ENCODE measurements around the gene RGL1.
"Not testable (repeated sequence)": the region's sequence is repeated elsewhere in the genome, so short reads cannot be mapped to it uniquely, and the experiment has no call there.

The RGL1 gene

GRCh38 chr1:183785921-183786320, 19.0 kb upstream of the RGL1 start:
- H2BK5ac ChIP-seq (ENCODE audit: low read depth, low read length, poor library complexity, severe bottlenecking); H2BK120ac ChIP-seq (ENCODE audit: low read depth, low read length); H2AFZ ChIP-seq (ENCODE audit: low read depth, low read length); H4K8ac ChIP-seq (ENCODE audit: low read length); H3K27me3 ChIP-seq (ENCODE audit: control insufficient read depth in 1 of 2, insufficient read depth in 1 of 2, low read length in 2 of 2); H2AK5ac ChIP-seq (ENCODE audit: low read length, severe bottlenecking); H3K18ac ChIP-seq (ENCODE audit: low read depth in 1 of 2, low read length in 2 of 2); H3K4me2 ChIP-seq (ENCODE audit: low read length, poor library complexity, severe bottlenecking); H3K14ac ChIP-seq (ENCODE audit: low read length in 2 of 2); H3K4me3 ChIP-seq (ENCODE audit: insufficient read depth in 1 of 2, low read depth in 1 of 2, low read length in 2 of 2); H4K91ac ChIP-seq (ENCODE audit: low read length); H3K9ac ChIP-seq (ENCODE audit: low read length); H3K23ac ChIP-seq (ENCODE audit: low read length in 2 of 2); H3K9me3 ChIP-seq (ENCODE audit: control insufficient read depth, low read length); DNase-seq; H2BK15ac ChIP-seq (ENCODE audit: low read depth, poor library complexity, severe bottlenecking); H3K4ac ChIP-seq (ENCODE audit: low read depth in 1 of 2, low read length in 2 of 2); H3K36me3 ChIP-seq (ENCODE audit: control insufficient read depth in 1 of 2, insufficient read depth in 2 of 2, low read depth in 1 of 2, low read length in 2 of 2); H3K27ac ChIP-seq (ENCODE audit: low read length, poor library complexity, severe bottlenecking); H3K4me1 ChIP-seq (ENCODE audit: control insufficient read depth, insufficient read depth, low read depth, low read length); H3K79me1 ChIP-seq (replicated peaks; ENCODE audit: low read length, poor library complexity, severe bottlenecking): not testable (repeated sequence)
- 98% methylated on average over 2 of the region's 3 CpGs for WGBS
- peak overlapping the region in 1 of 2 experiments; percentile 1 for H2BK12ac ChIP-seq (ENCODE audit: low read length in 2 of 2)

- no peaks in the 10 kb centered on the region for H3K79me1 ChIP-seq (replicated peaks; ENCODE audit: low read length, poor library complexity, severe bottlenecking)
- H2BK15ac ChIP-seq (ENCODE audit: low read depth, poor library complexity, severe bottlenecking) = peak overlapping the region; percentile 40
- H2BK5ac ChIP-seq (ENCODE audit: low read depth, low read length, poor library complexity, severe bottlenecking) = no peak overlapping the region
- H2AFZ ChIP-seq (ENCODE audit: low read depth, low read length) = no peak overlapping the region
- H3K9ac ChIP-seq (ENCODE audit: low read length) = no peak overlapping the region
- H3K4me3 ChIP-seq (ENCODE audit: insufficient read depth in 1 of 2, low read depth in 1 of 2, low read length in 2 of 2) = no peak overlapping the region
- H4K91ac ChIP-seq (ENCODE audit: low read length) = no peak overlapping the region
- no peaks in the 10 kb centered on the region for H3K27me3 ChIP-seq (ENCODE audit: control insufficient read depth in 1 of 2, insufficient read depth in 1 of 2, low read length in 2 of 2)
- H3K14ac ChIP-seq (ENCODE audit: low read length in 2 of 2) = no peak overlapping the region
- H2AK5ac ChIP-seq (ENCODE audit: low read length, severe bottlenecking) = no peak overlapping the region
- H3K27ac ChIP-seq (ENCODE audit: low read length, poor library complexity, severe bottlenecking) = no peak overlapping the region
- H4K8ac ChIP-seq (ENCODE audit: low read length) = no peak overlapping the region
- H3K18ac ChIP-seq (ENCODE audit: low read depth in 1 of 2, low read length in 2 of 2) = no peak overlapping the region
- H2BK12ac ChIP-seq (ENCODE audit: low read length in 2 of 2) = no peak overlapping the region
- no peaks in the 10 kb centered on the region for H3K36me3 ChIP-seq (ENCODE audit: control insufficient read depth in 1 of 2, insufficient read depth in 2 of 2, low read depth in 1 of 2, low read length in 2 of 2)
- no peak overlapping the region for H3K23ac ChIP-seq (ENCODE audit: low read length in 2 of 2)
- no peak overlapping the region for H3K4me2 ChIP-seq (ENCODE audit: low read length, poor library complexity, severe bottlenecking)
- H3K4ac ChIP-seq (ENCODE audit: low read depth in 1 of 2, low read length in 2 of 2) = no peak overlapping the region
- no peak for DNase-seq
- no peak overlapping the region for H2BK120ac ChIP-seq (ENCODE audit: low read depth, low read length)
- peaks cover 2% of the 10 kb centered on the region for H3K9me3 ChIP-seq (ENCODE audit: control insufficient read depth, low read length)
- WGBS = 74% methylated on average over 2 of the region's 2 CpGs
- H3K4me1 ChIP-seq (ENCODE audit: control insufficient read depth, insufficient read depth, low read depth, low read length) = no peaks in the 10 kb centered on the region
Measured at GRCh38 chr1:183787704-183788103, 17.2 kb upstream of the RGL1 start.

GRCh38 chr1:183791319-183791718, 13.6 kb upstream of the RGL1 start:
- H3K27me3 ChIP-seq (ENCODE audit: control insufficient read depth in 1 of 2, insufficient read depth in 1 of 2, low read length in 2 of 2) = no peaks in the 10 kb centered on the region
- no peaks in the 10 kb centered on the region for H3K36me3 ChIP-seq (ENCODE audit: control insufficient read depth in 1 of 2, insufficient read depth in 2 of 2, low read depth in 1 of 2, low read length in 2 of 2)
- H3K4ac ChIP-seq (ENCODE audit: low read depth in 1 of 2, low read length in 2 of 2) = no peak overlapping the region
- H3K4me3 ChIP-seq (ENCODE audit: insufficient read depth in 1 of 2, low read depth in 1 of 2, low read length in 2 of 2) = no peak overlapping the region
- H2AFZ ChIP-seq (ENCODE audit: low read depth, low read length) = no peak overlapping the region
- no peak overlapping the region for H2BK12ac ChIP-seq (ENCODE audit: low read length in 2 of 2)
- H3K4me2 ChIP-seq (ENCODE audit: low read length, poor library complexity, severe bottlenecking) = no peak overlapping the region
- H3K79me1 ChIP-seq (replicated peaks; ENCODE audit: low read length, poor library complexity, severe bottlenecking) = no peaks in the 10 kb centered on the region
- no peak overlapping the region for H3K27ac ChIP-seq (ENCODE audit: low read length, poor library complexity, severe bottlenecking)
- H2BK120ac ChIP-seq (ENCODE audit: low read depth, low read length) = no peak overlapping the region
- no peak overlapping the region for H2BK15ac ChIP-seq (ENCODE audit: low read depth, poor library complexity, severe bottlenecking)
- no peak overlapping the region for H2AK5ac ChIP-seq (ENCODE audit: low read length, severe bottlenecking)
- H4K8ac ChIP-seq (ENCODE audit: low read length) = no peak overlapping the region
- H3K23ac ChIP-seq (ENCODE audit: low read length in 2 of 2) = no peak overlapping the region
- H3K14ac ChIP-seq (ENCODE audit: low read length in 2 of 2) = no peak overlapping the region
- peaks cover 9% of the 10 kb centered on the region for H3K9me3 ChIP-seq (ENCODE audit: control insufficient read depth, low read length)
- H2BK5ac ChIP-seq (ENCODE audit: low read depth, low read length, poor library complexity, severe bottlenecking) = no peak overlapping the region
- H3K4me1 ChIP-seq (ENCODE audit: control insufficient read depth, insufficient read depth, low read depth, low read length) = no peaks in the 10 kb centered on the region
- H3K18ac ChIP-seq (ENCODE audit: low read depth in 1 of 2, low read length in 2 of 2) = no peak overlapping the region
- DNase-seq = no peak
- no peak overlapping the region for H3K9ac ChIP-seq (ENCODE audit: low read length)
- no peak overlapping the region for H4K91ac ChIP-seq (ENCODE audit: low read length)

GRCh38 chr1:183792300-183792699, 12.6 kb upstream of the RGL1 start:
- no peak overlapping the region for H3K9ac ChIP-seq (ENCODE audit: low read length)
- H3K23ac ChIP-seq (ENCODE audit: low read length in 2 of 2) = no peak overlapping the region
- H4K91ac ChIP-seq (ENCODE audit: low read length) = no peak overlapping the region
- H3K36me3 ChIP-seq (ENCODE audit: control insufficient read depth in 1 of 2, insufficient read depth in 2 of 2, low read depth in 1 of 2, low read length in 2 of 2) = no peaks in the 10 kb centered on the region
- peaks cover 9% of the 10 kb centered on the region for H3K9me3 ChIP-seq (ENCODE audit: control insufficient read depth, low read length)
- H3K27ac ChIP-seq (ENCODE audit: low read length, poor library complexity, severe bottlenecking) = no peak overlapping the region
- H3K27me3 ChIP-seq (ENCODE audit: control insufficient read depth in 1 of 2, insufficient read depth in 1 of 2, low read length in 2 of 2) = no peaks in the 10 kb centered on the region
- H3K18ac ChIP-seq (ENCODE audit: low read depth in 1 of 2, low read length in 2 of 2) = no peak overlapping the region
- no peak overlapping the region for H2BK15ac ChIP-seq (ENCODE audit: low read depth, poor library complexity, severe bottlenecking)
- H2BK12ac ChIP-seq (ENCODE audit: low read length in 2 of 2) = no peak overlapping the region
- H3K4me1 ChIP-seq (ENCODE audit: control insufficient read depth, insufficient read depth, low read depth, low read length) = no peaks in the 10 kb centered on the region
- H3K79me1 ChIP-seq (replicated peaks; ENCODE audit: low read length, poor library complexity, severe bottlenecking) = no peaks in the 10 kb centered on the region
- no peak overlapping the region for H3K4ac ChIP-seq (ENCODE audit: low read depth in 1 of 2, low read length in 2 of 2)
- no peak overlapping the region for H2BK5ac ChIP-seq (ENCODE audit: low read depth, low read length, poor library complexity, severe bottlenecking)
- no CpG with 5 or more reads among the region's 2 CpGs for WGBS
- no peak overlapping the region for H3K14ac ChIP-seq (ENCODE audit: low read length in 2 of 2)
- DNase-seq = no peak
- H2AK5ac ChIP-seq (ENCODE audit: low read length, severe bottlenecking) = no peak overlapping the region
- no peak overlapping the region for H3K4me3 ChIP-seq (ENCODE audit: insufficient read depth in 1 of 2, low read depth in 1 of 2, low read length in 2 of 2)
- H4K8ac ChIP-seq (ENCODE audit: low read length) = no peak overlapping the region
- no peak overlapping the region for H3K4me2 ChIP-seq (ENCODE audit: low read length, poor library complexity, severe bottlenecking)
- H2BK120ac ChIP-seq (ENCODE audit: low read depth, low read length) = no peak overlapping the region
- no peak overlapping the region for H2AFZ ChIP-seq (ENCODE audit: low read depth, low read length)

Measured in mesenchymal stem cell (in vitro differentiated cells and primary cell).